Skeletal muscle satellite cell (primary cell): ENCODE measurements around the gene GCKR. TPM values are rescaled to one million over a fixed set of nuclear protein-coding genes. Genes with fewer than 3 reads are reported as not detected.

Experiments
- H3K27me3 ChIP-seq: 2 replicates; pipeline ENCODE4 v1.7.0; 2013; ENCODE audit warnings: low read length; ENCODE audit not compliant: control insufficient read depth, insufficient read depth
- H3K36me3 ChIP-seq: 2 replicates; pipeline ENCODE4 v1.7.0; 2013; ENCODE audit warnings: mild to moderate bottlenecking, control low read depth, low read length; ENCODE audit not compliant: insufficient read depth
- H3K4me1 ChIP-seq: 2 replicates; pipeline ENCODE4 v1.7.0; 2013; ENCODE audit warnings: low read length; ENCODE audit not compliant: control insufficient read depth, insufficient read depth
- H3K4me2 ChIP-seq: 2 replicates; pipeline ENCODE4 v1.7.0; 2013; ENCODE audit warnings: mild to moderate bottlenecking, low read length
- H3K4me3 ChIP-seq: 2 replicates; pipeline ENCODE4 v1.7.0; 2013; ENCODE audit warnings: low read length
- H3K9ac ChIP-seq: 2 replicates; pipeline ENCODE4 v1.7.0; 2013; ENCODE audit warnings: mild to moderate bottlenecking, low read depth, low read length, moderate library complexity
- H3K9me3 ChIP-seq: replicated peaks from 2 replicates; pipeline ENCODE4 v1.7.0; 2013; ENCODE audit warnings: mild to moderate bottlenecking, control low read depth, low read length
- total RNA-seq: library from RNA; depleted of rRNA; stranded (reverse); fragments of >200 nt; gene quantifications from 2 replicates; pipeline ENCODE4 v1.2.3, GENCODE V29; 2012; rRNA removed

Gene GCKR
- 0.51 and 1.1 TPM in 2 replicates for total RNA-seq

DNA sequence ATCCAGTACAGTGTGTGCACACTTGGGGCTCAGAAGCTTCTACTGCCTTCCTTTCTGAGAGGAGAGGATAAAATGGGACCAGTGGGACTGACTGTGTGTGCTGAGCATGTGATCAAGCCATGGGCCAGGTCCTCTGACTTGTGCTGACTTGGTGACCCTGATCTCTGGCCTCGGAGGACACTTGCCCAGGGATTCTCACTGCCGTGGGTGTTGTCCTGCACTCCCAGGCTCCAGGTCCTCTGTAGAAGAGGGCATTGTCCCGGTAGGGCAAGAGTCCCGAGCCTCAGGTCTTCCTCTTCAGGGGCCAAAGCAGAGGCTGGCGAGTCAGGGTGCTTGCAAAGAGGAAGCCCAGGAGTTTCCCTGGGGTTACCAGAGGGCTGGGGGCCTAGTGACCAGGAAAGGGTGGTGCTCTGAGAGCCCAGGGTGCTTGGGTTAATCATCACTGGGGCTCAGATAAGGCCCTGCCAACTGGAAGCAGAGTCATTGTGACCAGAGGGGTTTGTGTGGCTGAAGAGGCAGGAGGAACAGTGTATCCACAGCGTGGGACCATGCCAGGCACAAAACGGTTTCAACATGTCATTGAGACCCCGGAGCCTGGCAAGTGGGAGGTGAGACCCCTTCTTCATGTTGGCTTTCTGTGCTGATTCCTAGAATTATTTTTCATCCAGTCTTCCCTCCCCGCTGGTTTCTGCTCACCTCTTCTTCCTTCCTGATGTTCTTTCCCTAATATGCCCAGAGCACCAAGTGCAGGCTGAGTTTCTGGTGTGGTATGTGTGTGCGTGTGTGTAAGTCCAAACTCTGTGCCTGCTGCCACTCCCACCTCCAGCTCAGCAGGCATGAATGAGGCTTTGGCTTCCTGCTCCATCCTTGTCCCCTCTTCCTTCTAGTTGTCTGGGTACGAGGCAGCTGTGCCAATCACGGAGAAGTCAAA lies at the start of gene GCKR:
Gene GCKR (plus strand): TSS at position 483 of the 931 bp plus-strand sequence. CDS start 66 bp downstream, at position 549.
- Histone ChIP-seq H3K36me3 (peaks cover 4% of the 10 kb centered on the region), H3K9ac (no peak within 1 kb of the TSS), H3K4me2 (peak within 1 kb of the TSS; percentile 95), H3K4me3 (no peak within 1 kb of the TSS), H3K9me3 (no peaks in the 10 kb centered on the region), H3K4me1 (peaks cover 9% of the 10 kb centered on the region), H3K27me3 (no peaks in the 10 kb centered on the region)

DNA sequence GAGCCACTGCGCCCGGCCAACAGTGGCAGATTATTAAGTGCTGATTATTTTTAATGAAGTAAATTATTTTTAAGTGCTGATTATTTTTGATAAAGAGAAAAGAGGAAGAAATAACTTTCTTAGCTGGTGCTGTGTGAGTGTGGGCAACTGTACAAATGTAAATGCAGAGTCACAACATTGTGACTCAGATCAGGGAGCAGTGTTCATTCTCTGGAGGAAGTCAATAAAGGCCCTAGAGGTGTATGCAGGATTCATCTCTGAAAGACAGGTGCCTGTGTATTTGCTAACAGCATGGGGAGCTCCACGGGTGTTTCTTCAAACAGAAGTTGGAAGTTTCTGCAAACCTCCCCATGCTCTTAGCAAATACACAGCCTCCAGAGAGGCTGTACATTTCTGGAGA lies 48.3 kb upstream of the GCKR start:
- Histone ChIP-seq H3K27me3 (no peaks in the 10 kb centered on the region), H3K9me3 (no peaks in the 10 kb centered on the region), H3K4me2 (no peak overlapping the region), H3K4me1 (no peaks in the 10 kb centered on the region), H3K36me3 (peaks cover 38% of the 10 kb centered on the region), H3K9ac (no peak overlapping the region), H3K4me3 (no peak overlapping the region)

GRCh38 chr2:27451095-27451494 lies 45.5 kb upstream of the GCKR start:
- H3K36me3 ChIP-seq: peaks cover 44% of the 10 kb centered on the region
- no peak overlapping the region for H3K9ac ChIP-seq
- H3K27me3 ChIP-seq: no peaks in the 10 kb centered on the region
- H3K4me1 ChIP-seq: no peaks in the 10 kb centered on the region
- H3K4me2 ChIP-seq: no peak overlapping the region
- no peaks in the 10 kb centered on the region for H3K9me3 ChIP-seq
- no peak overlapping the region for H3K4me3 ChIP-seq

DNA sequence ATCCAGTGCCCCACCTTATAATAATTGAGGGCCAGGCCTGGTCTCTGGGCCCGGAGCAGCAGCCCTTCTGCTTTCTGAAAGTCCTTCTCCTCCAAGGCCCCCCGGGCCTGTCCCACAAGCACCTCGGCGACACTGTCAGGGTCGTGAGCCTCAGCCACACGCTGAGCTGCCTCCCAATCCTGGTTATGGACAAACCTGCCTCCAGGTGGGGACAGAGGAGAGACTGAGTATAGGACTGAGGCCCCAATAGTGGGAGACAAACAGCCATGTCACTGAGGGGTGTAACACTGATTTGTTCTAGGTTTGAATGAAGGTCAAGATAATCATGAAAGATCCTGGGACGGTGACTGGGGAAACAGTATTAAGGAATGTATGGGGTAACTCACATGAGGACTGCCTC lies 42.7 kb upstream of the GCKR start:
- Histone ChIP-seq H3K36me3 (peaks cover 42% of the 10 kb centered on the region), H3K27me3 (no peaks in the 10 kb centered on the region), H3K4me1 (no peaks in the 10 kb centered on the region), H3K9me3 (no peaks in the 10 kb centered on the region), H3K9ac (no peak overlapping the region), H3K4me2 (no peak overlapping the region), H3K4me3 (no peak overlapping the region)

GRCh38 chr2:27461118-27461517 lies 35.5 kb upstream of the GCKR start:
- H3K4me3 ChIP-seq: no peak overlapping the region

GRCh38 chr2:27464443-27464842 lies 32.2 kb upstream of the GCKR start:
- Histone ChIP-seq H3K4me3 (no peak overlapping the region), H3K36me3 (peaks cover 3% of the 10 kb centered on the region), H3K4me1 (no peaks in the 10 kb centered on the region), H3K4me2 (no peak overlapping the region), H3K9me3 (no peaks in the 10 kb centered on the region), H3K27me3 (no peaks in the 10 kb centered on the region), H3K9ac (no peak overlapping the region)

More at GRCh38 chr2:27461118-27461517, 35.5 kb upstream of the GCKR start:
- Histone ChIP-seq H3K36me3 (peaks cover 19% of the 10 kb centered on the region), H3K9me3 (no peaks in the 10 kb centered on the region), H3K4me1 (no peaks in the 10 kb centered on the region), H3K4me2 (no peak overlapping the region), H3K27me3 (no peaks in the 10 kb centered on the region), H3K9ac (no peak overlapping the region)

- Histone ChIP-seq H3K4me1 (no peaks in the 10 kb centered on the region), H3K4me3 (no peak overlapping the region), H3K4me2 (no peak overlapping the region), H3K9ac (no peak overlapping the region), H3K27me3 (no peaks in the 10 kb centered on the region), H3K36me3 (peaks cover 26% of the 10 kb centered on the region), H3K9me3 (no peaks in the 10 kb centered on the region)
Measured at GRCh38 chr2:27471961-27472360, 24.7 kb upstream of the GCKR start.

DNA sequence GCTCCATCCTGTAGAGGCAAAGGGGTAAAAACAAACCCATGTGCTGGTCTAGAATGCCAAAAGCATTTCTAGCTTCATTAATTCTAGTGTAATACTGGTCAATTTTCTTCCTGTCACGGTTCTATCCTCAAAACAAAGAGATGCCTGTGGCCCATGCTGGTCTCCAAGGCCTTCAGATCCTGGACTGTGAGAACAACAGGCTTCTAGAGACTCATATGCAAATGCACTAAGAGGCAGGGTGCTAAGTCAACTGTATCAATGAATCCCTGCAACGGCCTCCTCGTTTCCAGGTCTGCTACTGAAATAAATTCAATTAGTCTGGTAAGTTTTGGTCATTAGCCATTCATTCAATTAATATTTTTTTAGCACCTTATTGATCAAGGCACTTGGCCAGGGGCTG lies 11.1 kb upstream of the GCKR start:
- no peak overlapping the region for H3K4me2 ChIP-seq
- H3K9ac ChIP-seq: no peak overlapping the region
- no peaks in the 10 kb centered on the region for H3K27me3 ChIP-seq
- no peaks in the 10 kb centered on the region for H3K9me3 ChIP-seq
- H3K36me3 ChIP-seq: peaks cover 22% of the 10 kb centered on the region
- H3K4me3 ChIP-seq: no peak overlapping the region
- H3K4me1 ChIP-seq: peaks cover 13% of the 10 kb centered on the region

- Histone ChIP-seq H3K4me3 (peak overlapping the region; percentile 77), H3K4me2 (peak overlapping the region; percentile 92), H3K4me1 (peaks cover 17% of the 10 kb centered on the region), H3K9ac (peak overlapping the region; percentile 74), H3K27me3 (no peaks in the 10 kb centered on the region), H3K9me3 (no peaks in the 10 kb centered on the region), H3K36me3 (peaks cover 11% of the 10 kb centered on the region)
Measured at GRCh38 chr2:27489118-27489497, 7.5 kb upstream of the GCKR start.

DNA sequence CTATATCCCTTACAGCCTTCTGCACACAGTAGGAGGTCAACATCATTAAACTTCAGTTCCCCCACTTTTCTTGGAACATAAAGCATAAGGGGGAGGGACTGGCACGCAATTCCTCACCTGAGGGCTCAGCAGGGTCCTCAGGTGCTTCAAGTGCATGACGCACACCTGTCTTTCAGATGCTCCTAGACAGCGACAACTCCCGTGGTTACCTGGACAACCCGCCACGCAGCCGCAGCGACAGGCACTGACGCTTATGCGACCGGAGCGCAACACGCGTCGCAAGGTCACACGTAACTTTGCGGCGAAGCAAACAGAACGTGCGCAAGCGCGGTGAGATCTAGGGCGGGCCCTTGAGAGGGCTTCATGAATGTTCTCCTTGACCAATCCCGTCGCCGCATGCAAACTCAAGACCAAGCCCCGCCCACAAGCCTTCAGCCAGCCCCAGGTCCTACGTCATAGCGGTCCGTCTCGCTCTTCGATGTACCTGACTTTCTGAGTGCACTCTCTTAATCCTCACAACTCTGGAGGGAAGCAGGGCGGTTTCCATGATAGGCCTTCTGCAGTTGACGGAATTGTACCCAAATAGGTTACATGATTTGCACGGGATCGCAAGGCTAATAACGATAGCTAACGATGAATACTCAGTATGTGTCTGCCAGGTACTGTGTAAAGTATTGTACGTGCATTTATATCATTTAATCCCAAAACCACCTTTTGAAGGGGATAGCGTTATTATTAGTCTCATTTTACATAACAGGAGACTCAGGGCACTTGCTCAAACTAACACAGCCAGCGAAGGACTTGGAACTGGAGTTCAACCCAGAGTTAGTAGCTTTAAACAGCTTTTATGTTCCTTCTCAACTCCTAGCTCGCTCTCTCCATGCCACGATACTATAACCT lies 6.9 kb upstream of the GCKR start, which contains the start of gene IFT172:
Gene IFT172 (minus strand): TSS at position 246 of the 900 bp plus-strand sequence. CDS start 90 bp downstream, at position 156.
- Histone ChIP-seq H3K4me2 (peak within 1 kb of the TSS; percentile 92), H3K27me3 (no peaks in the 10 kb centered on the region), H3K9ac (peak within 1 kb of the TSS; percentile 74), H3K4me3 (peak within 1 kb of the TSS; percentile 77), H3K9me3 (no peaks in the 10 kb centered on the region), H3K36me3 (peaks cover 10% of the 10 kb centered on the region), H3K4me1 (peaks cover 21% of the 10 kb centered on the region)

- Histone ChIP-seq H3K9me3 (no peaks in the 10 kb centered on the region), H3K4me2 (no peak overlapping the region), H3K36me3 (peaks cover 4% of the 10 kb centered on the region), H3K4me1 (peaks cover 21% of the 10 kb centered on the region), H3K9ac (no peak overlapping the region), H3K27me3 (no peaks in the 10 kb centered on the region), H3K4me3 (no peak overlapping the region)
Measured at GRCh38 chr2:27492557-27492956, 4.1 kb upstream of the GCKR start.
